GM12892 (cell line): ENCODE data around the gene AVEN.
"Not testable (repeated sequence)": the region's sequence is repeated elsewhere in the genome, so short reads cannot be mapped to it uniquely, and the experiment has no call there.

ENCODE experiments used
- DNase-seq: peaks from one replicate; pipeline ENCODE4 v3.0.0; 2011; ENCODE audit not compliant: insufficient read length
- FAIRE-seq: peaks from 2 replicates; lab custom pipeline; 2011; peaks lifted over from hg19 to GRCh38; lab: Jason Lieb, UNC
- POLR2A ChIP-seq: IDR thresholded peaks from 2 replicates; pipeline ENCODE4 v1.6.1; 2011; ENCODE audit warnings: low read depth, low read length, control low read depth
- POLR2AphosphoS5 ChIP-seq: IDR thresholded peaks from 2 replicates; pipeline ENCODE4 v1.6.1; 2011; ENCODE audit warnings: low read depth, low read length, control low read depth
- TAF1 ChIP-seq: IDR thresholded peaks from 2 replicates; pipeline ENCODE4 v1.6.1; 2011; ENCODE audit warnings: low read depth, mild to moderate bottlenecking, control low read depth, low read length, borderline replicate concordance

The AVEN gene

GRCh38 chr15:33826201-33826600 lies 212.8 kb downstream of the AVEN start:
- DNase-seq (no peak), FAIRE-seq (no peak)
- no peak for TF ChIP-seq POLR2AphosphoS5

DNA sequence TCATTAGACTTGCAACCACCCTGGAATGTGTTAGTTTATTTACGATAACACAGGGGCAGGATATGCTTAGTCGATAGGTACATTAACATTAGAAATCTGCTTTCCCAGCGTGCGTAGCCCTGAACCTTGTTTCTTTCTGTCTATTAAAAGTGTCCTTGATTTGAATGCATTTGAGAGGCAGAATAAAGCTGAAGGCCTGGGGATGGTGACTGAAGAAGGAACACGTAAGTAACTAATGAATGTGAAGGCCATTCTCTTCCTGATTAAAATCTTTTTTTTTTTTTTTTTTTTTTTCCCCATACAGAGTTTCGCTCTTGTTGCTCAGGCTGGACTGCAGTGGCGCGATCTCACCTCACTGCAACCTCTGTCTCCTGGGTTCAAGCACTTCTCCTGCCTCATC lies 213.6 kb downstream of the AVEN start:
- TF ChIP-seq POLR2AphosphoS5 (no peak), TAF1 (no peak), POLR2A (no peak)
- no peak for DNase-seq
- no peak for FAIRE-seq

DNA sequence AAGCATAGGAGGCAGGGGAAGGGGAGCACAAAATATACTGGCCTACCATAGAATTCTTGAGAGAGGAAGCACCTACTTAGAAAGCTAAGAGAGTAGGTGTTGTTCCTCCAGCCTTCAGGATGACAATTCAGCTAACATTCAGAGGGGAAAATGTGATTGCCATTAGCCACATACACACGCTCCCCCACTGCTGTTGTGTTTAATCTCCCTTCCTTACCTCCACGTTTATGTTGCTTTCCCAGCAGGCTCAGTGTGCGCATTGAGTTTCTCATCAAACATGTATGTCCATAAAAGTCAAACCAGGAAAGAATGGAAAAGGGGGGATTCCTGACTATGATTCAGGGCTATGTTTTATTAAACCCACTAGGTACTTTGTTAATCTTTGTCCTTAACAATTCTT lies 215.9 kb downstream of the AVEN start:
- DNase-seq (no peak), FAIRE-seq (no peak)
- TF ChIP-seq POLR2A (no peak), TAF1 (no peak), POLR2AphosphoS5 (no peak)

- FAIRE-seq (no peak), DNase-seq (no peak)
Observed at GRCh38 chr15:33822479-33822878, 216.5 kb downstream of the AVEN start.

DNA sequence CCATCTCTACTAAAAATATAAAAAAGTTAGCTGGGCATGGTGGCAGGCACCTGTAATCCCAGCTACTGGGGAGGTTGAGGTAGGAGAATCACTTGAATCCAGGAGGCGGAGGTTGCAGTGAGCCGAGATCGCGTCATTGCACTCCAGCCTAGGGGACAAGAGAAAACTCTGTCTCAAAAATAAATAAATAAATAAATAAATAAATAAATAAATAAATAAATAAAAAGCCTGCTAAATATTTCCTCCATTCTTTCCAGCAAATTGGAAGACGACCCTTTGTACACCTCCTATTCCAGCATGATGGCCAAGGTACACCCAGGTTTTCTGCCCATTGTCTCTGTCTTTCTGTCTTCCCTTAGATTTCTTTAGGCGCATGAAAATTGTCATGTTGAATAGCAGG lies 219.5 kb downstream of the AVEN start:
- not testable (repeated sequence) for FAIRE-seq

More at GRCh38 chr15:33822479-33822878, 216.5 kb downstream of the AVEN start:
- no peak for TF ChIP-seq TAF1
- TF ChIP-seq POLR2AphosphoS5 = no peak
- no peak for TF ChIP-seq POLR2A

More for the DNA sequence above, 219.5 kb downstream of the AVEN start:
- DNase-seq = not testable (repeated sequence)
